Subcutaneous adipose tissue (tissue), 4 donors: Measurements from ENCODE around the gene HSP90AB1. TPM values are rescaled to one million over a fixed set of nuclear protein-coding genes. Genes with fewer than 3 reads are reported as not detected.

ENCODE experiments used
- CTCF ChIP-seq: fragments of 450-650 bp; IDR thresholded peaks from one replicate; pipeline ENCODE4 v1.5.1; 2016; ENCODE audit warnings: low read depth, mild to moderate bottlenecking, control low read depth, antibody characterized with exemption, moderate library complexity
- total RNA-seq, 4 donors: library from RNA; depleted of rRNA; stranded (reverse); fragments of >200 nt; gene quantifications; one replicate each; pipeline ENCODE4 v1.1.0, GENCODE V29; 2016

Gene HSP90AB1
- total RNA-seq, 4 donors from 2014 or later: 457 to 750 (median 477) TPM

DNA sequence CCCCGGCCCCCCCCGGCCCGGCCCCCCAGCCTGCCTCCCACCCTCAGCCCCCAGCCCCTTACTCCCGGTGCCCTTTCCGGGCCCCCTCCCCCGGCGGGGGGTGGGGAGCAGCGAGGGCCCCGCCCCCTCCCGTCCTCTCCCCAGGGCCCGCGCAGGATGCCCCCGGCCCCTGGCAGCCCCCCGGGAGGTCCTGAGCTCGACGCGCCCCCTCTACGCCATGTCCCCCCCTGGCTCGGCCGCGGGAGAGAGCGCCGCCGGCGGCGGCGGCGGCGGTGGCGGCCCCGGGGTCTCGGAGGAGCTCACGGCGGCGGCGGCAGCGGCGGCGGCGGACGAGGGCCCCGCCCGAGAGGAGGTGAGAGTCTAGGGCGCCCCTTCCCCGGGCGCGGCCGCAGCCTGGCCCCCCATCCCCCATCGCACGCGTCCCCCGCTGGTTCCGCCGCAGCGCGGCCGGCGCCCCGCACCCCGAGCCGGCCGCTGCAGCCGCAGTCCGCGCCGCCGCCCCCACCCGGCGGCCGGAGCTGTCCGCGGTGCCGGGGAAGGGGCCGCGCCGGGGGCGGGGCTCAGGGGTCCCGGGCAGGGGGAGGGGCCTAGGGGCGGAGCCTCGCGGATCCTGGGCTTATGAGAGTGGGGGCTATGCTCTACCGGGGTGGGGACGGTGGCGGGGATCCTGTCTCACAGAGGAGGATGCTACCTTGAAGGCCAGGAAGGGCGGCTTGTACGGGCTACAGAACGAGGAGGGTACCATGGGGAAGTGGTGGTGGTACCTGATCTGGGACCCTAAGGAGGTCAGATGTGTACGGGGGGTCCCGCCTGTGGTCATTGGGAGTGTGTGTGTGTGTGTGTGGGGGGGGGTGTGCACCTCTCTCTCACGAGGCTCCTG, 23.9 kb downstream of the HSP90AB1 start:
- no peak for TF ChIP-seq CTCF

DNA sequence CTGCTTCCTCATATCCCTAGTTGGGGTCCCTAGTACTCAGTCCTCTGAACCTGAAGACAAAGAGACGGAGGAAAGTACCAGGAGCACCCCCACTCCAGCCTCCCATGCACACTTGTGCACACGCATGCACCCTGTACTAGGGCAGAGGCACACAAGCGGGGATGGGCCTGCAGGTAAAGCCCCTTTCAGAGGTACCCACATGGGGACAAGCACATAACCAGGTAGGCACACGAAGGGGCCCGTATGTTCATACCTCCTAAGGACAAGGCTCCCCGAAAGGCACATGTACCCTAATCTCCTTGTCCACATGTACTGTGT, 24.5 kb downstream of the HSP90AB1 start:
- no peak for TF ChIP-seq CTCF

DNA sequence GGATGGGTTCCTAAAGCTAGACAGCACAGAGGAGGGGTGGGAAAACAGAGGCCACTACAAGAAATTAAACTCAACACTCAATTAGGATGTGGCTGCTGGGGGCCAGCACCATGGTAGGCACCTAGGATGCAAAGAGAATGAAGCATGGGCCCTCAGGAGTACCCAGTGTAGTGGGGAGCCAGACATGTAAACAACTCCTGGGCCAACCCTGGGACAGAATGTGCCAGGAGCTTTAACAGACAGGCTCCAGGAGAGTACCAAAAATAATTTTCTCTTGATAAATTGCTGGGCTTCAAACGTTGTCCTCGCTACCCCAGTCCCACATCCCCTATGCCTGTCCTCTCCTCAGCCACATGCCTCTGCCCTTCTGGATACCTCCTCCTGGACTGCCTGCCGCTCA, 25.0 kb downstream of the HSP90AB1 start:
- TF ChIP-seq CTCF: no peak

GRCh38 chr6:44272529-44272928, 25.6 kb downstream of the HSP90AB1 start:
- no peak for TF ChIP-seq CTCF

- TF ChIP-seq CTCF: no peak
Measured at GRCh38 chr6:44272999-44273566, 26.2 kb downstream of the HSP90AB1 start.

GRCh38 chr6:44273617-44274016, 26.7 kb downstream of the HSP90AB1 start:
- TF ChIP-seq CTCF: no peak

DNA sequence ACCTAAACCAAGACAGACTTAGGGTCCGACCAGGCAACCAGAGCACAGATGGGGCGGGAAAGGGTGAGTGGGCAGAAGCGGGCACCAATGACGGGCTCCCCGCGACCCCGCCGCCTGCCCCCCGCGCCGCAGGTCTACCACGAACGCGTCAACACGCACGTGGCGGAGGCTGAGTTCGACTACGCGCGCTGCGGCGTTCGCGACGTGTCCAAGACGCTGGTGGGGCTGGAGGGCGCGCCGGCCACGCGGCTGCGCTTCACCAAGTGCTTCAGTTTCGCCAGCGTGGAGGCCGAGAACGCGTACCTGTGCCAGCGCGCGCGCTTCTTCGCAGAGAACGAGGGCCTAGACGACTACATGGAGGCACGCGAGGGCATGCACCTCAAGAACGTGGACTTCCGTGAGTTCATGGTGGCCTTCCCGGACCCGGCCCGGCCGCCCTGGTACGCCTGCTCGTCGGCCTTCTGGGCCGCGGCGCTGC, 28.4 kb downstream of the HSP90AB1 start:
- TF ChIP-seq CTCF: no peak
